Amniotic stem cell (primary cell): ENCODE measurements around the gene FAM219B.

Experiments
- DNase-seq: peaks from one replicate; lab custom pipeline; 2025; lab: John Stamatoyannopoulos, UW

Gene FAM219B

DNA sequence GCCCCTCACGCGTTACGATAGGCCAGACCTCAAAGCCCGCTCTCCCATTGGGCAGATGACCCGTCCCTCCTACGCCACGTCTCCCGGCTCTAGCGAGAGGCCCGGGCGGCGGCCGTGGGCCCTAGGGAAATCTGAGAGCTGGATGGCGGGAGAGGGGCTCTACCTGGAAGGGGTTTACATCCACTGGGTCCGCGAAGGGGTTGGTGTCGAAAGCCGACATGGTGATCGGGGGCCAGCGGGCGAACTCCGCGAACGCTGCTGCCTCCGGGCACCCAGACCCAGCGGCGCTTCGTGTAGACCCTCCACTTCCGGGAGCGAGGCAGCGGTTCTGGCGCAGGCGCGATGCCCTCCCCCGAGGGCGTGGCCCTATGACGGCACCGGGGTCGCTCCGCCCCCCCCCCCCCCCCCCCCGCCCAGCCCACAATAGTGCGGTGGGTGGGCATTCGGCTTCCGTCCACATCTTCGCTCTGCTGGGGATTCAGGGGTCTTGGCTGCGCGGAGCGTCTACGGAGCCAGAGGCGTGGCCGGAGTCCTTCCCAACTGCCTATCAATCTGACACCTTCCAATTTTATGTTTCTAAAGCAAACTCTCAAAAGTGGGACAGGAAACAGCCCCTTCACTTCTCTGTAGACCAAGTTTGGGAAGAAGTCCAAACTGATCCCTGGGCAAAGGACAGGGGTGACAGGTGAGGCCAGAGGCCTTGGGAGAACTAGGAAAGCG lies 33.5 kb downstream of the FAM219B start, which contains the start of gene SCAMP2:
Gene SCAMP2, minus strand, starts transcription at position 330 of the 720 bp plus-strand sequence. Its CDS starts 110 bp downstream, at position 220.
- DNase-seq: peak; percentile 85

DNA sequence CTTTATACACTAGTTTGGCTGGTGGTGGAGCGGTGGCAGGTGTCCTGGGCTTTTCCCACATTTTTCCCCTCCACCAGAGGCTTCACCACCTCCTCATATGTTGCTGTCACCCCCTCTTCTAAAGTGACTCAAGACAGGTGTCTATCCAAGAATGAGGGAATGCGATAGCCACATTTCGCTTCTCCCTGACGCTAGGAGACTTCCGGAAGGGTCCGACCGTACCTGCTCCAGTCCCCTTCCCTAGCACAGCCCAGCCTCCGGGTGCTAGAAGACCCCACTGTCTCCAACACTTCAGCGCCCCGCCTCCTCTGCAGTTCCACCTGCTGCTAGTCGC lies 34.0 kb downstream of the FAM219B start:
- DNase-seq: no peak

DNA sequence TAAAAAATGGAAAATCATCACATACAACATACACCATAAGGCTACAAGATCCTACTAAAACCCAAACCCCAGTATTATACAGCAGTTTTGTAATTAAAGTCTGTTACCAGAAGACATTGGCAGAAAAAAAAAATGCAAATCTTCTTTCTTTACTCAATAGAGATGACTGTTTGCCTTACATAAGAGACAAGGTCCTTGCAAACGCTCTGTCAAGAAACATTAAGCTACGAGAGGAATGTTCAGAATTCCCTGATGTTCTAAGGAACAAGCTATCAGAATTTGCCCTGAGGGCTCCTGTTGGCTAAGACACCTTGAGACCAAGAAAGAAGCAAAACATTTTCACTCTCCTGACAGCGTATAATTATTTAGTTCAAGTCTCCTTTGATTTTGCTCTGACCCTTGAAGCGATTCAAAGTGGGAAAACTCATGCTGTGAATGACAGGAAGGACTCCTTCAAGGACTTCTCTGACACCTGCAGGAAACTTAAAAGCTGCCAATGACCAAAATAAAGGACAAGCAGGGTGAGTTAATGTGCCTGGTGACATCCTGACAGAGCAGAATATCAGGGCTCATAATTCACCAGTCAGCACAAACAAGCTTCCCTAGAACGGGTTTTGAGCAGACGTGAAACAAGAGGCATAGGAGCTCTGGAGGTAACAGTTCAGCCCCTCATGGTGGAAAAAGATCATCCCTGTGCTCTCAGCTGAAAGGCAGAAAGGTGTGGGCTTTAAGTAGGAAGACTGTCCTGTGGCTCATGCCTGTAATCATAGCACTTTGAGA lies 36.0 kb downstream of the FAM219B start:
- DNase-seq: no peak

DNA sequence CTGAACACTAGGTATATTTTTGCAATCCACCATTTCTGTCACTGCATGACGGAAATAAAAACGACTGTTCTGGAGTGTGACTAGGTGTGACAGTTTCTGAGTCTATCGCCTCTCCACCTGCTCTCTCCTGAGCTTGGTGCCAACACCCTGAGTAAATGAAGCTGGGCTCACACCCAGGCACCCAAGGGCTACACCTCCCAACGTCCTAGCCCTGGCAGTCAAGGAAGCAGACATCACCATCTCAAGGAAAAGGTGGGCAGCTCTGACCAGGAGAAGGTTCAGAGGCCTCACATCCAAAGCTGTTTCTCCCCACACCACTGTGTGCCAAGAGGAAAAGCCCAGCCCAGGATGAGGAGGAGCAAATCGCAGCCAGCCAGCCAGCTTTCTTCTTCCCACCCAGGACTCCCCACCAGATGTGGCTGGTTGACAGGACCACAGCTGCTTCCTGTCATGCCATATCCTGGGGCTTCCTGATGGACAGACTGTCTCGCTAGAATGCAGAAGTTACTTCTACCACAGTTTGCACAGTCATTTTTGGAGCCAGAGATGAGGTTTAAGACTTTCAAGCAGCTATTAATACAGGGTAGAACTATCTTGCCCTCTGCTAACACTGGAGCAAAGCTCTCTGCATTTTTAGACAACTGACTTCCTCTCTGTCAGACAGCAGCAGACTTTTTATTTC lies 36.8 kb downstream of the FAM219B start:
- no peak for DNase-seq

DNA sequence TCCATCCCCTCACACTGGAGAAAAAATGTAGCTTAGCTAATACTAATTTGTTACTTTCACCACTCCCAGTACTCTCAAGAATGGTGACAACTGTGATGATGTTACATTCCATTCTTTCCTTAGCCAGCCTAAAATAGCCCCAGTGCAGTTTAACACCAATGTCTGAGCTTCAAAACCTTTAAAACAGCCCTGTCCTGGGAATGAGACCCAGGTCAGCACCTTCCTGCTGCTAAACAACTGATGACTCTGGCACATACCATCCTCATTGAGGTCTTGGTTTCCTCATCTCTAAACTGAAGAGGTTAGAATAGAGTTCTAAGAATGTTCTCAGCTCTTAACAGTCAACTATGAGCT lies 37.3 kb downstream of the FAM219B start:
- DNase-seq: no peak

DNA sequence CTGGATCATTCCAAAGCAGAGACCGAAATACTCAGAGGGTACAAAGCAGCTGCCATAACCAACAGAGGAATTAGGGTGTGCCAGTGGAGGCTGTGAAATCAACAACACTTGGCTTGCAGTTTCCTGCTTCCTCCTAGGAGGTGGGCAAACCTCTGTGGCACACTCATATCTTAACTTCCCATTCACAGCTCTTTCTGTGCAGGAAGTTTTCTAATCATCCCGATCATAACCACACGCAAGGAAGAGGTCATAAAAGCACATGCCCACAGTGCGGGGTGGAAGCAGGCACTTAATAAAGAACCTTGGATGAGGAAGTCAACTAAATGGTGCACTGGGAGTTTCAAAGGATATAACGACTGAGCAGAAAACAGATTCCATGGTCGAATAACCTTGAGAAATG lies 38.6 kb downstream of the FAM219B start:
- DNase-seq: no peak

DNA sequence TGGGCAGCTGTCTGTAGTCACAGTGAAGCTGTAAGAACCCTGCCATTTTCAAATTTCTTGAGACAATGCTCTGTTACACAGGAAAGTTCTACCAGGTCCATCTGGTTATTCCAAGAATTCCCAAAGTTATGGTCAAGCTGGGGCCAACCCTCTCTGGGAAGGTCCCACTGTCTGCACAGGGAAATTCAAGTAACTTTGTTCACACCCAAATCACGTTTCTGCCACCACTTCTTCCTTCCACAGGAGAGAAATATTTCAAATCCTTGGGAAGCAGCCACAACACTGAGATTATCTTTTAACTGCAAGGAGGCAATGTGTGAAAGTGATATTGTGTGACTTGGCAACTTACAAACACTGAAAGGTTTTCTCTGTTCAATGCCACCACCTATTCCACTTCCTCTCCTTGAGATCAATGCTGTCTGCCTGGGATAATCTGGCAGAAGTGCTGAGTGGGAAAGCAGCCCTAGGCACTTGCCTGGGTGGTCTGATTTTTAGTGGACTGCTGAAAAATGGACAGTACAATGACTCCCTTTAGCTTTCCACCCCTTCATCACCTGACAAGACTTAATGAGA lies 39.1 kb downstream of the FAM219B start:
- DNase-seq: no peak

DNA sequence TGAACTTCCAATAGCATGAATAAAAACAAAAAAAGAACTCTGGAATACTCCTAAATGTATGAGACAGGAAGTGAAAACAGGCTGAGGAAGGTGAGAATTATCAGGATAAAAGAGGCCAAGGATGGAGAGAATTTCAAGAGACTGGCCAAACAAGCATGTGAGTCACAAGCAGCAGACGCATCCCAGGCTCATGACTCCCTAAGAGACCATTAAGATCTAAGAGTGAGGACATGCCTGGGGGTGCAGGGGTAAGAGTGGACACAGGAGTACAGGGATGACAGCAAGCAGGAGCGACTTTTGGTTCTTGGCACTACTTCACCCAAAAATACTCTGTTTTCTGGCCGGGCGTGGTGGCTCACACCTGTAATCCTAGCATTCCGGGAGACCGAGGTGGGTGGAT lies 40.6 kb downstream of the FAM219B start:
- DNase-seq: peak; percentile 29

DNA sequence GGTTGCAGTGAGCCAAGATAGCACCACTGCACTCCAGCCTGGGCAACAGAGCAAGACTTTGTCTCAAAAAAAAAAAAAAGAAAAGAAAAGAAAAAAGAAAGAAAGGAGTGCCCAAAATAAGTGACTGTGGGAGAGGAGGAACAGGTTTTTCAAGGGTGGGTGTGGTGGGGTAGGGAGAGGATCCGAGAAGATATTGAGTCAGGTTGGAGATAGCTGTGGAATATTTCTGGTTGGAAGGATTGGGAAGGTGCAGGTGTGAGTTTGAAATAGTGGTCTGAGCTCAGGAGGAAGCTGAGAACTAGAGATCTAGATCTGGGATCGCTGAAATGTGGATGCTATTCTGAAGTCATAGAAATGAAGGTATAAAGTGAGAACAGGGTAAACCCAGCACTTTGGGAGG lies 41.3 kb downstream of the FAM219B start:
- no peak for DNase-seq

DNA sequence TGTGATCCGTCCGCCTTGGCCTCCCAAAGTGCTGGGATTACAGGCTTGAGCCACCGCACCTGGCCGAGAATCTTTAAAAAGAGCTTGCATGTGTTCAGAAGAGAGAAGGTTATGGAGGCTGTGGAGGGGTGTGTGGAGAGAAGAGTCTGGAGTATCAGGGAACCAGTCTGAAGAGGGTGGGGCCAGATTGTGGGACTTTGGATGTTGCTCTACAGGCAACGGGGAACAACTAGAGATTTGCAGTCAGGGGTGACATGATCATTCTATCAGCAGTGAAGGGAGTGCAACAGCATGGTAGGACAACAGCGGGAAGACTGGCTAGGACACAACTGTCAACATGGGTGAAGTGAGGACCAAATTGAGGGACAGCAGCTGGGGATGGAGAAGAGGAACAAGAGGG lies 42.4 kb downstream of the FAM219B start:
- DNase-seq: no peak

DNA sequence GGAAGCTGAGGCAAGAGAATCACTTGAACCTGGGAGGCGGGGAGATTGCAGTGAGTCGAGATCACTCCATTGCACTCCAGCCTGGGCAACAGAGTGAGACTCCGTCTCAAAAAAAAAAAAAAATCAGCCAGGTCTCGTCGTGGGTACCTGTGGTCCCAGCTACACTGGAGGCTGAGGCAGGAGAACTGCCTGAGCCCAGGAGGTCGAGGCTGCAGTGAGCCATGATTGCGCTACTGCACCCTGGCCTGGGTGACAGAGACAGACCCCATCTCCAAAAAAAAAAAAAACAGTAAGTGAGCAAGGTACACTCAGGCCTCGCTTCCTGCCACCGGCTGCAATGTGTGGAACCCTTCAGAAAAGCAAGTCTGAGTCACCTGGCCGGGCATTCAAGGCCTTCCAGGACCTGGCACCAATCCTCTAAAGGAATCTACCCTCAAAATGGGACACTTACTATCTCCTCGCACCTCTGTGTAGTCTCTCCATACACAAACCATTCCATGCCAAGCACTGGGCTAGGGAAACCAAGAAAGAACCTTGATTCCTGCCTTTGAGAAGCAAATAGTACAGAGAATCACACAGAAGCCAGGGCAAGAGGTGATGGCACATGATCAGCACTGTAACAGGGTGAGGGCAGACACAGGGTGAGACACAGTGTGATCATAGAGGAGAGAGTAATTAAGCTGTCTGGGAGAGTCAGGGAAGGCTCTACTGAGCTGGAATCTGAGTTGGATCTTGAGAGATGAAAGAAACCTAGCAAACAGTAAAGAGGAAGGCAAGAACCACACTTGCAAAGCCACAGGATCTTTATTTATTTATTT lies 43.2 kb downstream of the FAM219B start:
- no peak for DNase-seq

DNA sequence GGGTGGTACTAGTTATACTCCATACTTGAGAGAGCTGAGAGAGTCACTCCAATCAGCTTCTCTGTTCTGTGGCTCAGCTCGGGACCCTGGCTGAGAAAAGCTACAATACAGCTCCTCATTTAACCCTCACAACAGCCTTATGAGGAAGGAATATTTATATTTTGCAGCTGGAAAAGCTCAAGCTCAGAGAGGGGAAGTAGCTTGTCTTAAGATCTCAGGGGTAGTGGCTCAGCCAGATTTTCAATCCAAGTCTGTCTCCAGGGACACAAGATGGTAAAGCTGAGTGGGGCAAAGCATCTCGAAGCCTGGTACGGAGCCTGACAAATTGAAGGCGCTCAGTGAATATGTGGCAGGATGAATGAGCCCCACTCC lies 48.3 kb downstream of the FAM219B start:
- DNase-seq: no peak

DNA sequence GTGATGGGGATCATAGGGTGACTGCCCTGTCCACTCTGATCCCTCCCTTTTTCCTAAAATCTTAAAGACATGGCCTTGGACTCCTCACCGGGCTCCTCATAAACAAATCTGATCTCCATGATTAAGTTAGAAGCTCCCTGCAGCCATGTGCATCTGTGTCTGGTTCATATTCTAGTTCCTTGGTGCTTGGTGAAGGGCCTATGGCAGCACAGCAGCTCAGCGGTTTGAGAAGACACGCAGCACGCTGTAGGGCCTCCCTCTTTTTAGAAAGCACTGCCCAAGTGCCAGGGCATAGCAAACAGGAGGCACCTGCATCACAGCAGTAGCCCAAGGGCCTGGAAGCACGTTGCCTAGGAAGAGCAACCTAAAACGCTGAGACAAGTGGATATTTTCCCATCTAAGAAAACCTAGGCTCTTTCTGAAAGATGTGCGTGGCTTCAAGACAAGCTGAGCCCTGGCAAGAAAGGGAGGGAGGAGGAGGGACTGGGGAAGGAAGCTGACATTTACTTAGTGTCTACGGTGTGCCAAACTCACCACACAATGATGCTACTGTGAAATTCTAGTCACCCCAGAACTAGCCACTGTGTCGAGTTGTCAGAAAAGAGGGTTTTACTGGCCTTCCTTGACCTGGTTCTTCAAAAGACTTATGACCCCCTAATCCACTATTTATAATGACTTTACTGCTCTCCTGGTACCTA lies 48.8 kb downstream of the FAM219B start:
- no peak for DNase-seq

DNA sequence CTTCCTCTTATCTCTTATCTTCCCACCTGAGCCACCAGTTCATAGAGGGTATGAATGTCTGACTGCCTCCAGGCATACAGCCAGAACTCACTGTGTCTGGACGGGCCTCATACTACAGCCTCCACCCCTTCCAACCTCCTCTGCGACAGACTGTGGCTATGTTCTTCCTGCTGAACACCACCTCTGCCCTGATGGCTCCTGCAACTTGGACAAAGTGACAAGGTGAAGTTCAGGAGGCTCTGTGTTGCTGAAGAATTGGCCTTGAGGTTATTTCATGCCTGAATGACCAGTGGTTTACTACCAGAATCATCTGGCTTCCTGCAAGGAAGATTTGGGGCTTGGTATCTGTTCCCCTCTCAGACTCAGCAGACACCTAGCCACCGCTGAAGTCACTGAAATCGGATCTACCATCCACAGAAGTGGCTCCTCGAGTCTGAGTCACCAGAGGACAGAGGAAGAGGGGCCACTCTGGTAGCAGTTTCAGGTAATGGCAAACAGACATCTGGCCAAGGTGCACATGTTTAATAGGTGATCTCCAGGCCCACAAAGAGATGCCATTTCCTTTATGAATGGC lies 49.5 kb downstream of the FAM219B start:
- no peak for DNase-seq

DNA sequence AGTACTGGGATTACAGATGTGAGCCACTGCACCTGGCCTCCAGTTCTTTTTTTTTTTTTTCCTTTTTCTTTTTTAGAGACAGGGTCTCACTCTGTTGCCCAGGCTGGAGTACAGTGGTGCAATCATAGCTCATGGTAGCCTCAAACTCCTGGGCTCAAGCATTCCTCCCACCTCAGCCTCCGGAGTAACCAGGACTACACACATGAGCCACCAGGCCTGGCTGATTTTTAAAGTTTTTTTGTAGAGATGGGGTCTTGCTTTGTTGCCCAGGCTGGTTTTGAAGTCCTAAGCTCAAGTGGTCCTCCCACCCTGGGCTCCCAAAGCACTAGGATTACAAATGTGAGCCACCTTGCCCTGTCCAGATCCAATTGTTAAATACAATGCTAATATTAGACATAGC lies 50.1 kb downstream of the FAM219B start:
- no peak for DNase-seq

DNA sequence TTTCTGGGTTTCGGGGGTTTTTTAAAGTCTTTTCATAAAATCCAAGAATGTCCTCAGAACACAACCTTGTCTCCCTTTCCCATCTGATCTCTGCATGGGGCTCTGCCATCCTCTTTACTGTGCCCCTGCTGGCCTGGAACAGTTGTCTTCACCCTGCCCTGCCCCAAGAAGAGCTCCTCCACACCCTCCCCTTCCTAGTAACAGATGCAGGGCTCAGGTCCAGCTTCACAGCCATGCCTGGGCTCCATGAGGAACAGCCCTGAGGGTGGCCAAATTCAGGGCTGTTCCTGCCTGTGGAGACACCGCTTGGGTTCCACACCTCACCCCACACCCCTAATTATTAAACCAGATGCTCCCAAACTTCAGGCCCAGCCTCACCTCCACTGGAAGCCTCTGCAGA lies 50.8 kb downstream of the FAM219B start:
- DNase-seq: no peak

DNA sequence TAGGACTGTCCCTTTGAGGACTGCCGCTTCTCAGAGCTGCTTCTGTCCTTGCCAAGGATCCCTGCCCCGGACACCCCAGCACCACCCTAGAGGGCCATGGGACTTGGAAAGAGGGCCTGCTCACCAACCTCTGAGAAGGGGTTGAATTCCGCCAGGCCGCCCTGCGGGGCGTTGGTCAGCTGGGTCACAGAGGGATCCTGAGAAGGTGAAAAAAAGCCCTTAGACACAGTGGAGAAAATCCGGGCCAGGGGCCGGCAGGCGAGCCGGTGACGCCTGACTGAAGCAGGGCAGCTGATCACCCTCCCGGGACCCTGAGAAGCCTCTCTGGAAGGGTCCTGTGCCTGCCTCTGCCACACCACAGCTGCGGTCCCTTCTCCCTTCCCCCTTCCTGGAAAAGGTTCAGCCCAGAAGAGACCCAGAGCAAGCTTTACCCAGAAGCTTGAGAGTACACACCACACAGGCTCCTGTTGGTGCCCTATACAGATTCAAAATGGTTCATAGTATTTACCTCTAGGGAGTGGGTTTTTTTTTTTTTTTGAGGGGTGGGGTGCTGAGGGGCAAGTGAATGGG lies 52.1 kb downstream of the FAM219B start:
- no peak for DNase-seq

DNA sequence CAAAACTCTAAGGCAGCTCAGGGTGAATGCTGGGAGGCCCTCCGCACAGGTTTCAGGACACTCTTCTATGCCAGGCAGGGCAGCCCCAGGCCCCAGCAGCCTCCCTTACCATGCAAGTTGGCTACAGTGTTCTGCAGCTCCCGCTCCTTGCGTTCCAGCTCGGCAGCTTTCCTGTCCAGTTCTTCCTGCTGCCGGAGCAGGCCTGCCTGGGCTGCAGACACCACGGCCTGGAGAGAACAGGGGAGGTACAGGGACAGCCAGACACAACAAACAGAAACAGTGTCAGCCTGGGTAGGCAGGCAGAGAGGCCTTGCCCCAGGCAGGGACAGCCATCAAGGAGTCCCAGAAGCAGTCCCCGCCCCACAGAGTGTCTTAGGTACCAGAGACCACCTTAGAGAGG lies 54.7 kb downstream of the FAM219B start:
- DNase-seq: no peak

DNA sequence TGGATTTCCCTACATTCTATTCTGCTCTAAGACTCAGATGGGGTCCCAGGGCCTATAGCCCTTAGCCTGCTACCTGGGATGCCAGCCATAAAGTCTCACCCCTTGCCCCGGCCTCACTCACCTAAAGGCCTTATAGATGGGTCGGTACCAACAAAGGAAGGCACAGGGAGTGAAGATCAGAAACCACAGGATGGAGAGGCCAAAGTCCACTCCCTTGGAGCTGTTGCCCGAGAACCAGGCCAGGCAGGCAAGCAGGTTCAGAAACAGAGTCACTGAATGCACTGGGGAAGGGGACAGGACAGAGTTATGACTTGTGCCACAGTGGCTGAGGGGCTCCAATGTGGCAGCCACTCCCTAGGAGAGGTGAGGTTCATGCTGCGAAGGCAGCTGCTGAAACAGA lies 56.3 kb downstream of the FAM219B start:
- no peak for DNase-seq
